HG02840 (cell line): ENCODE results near the gene RPL10L.

ENCODE experiments used
- ATAC-seq: cut with Tn5 transposase; IDR thresholded peaks from one replicate; pipeline ENCODE4 v1.9.1; 2021; ENCODE audit warnings: mild to moderate bottlenecking, moderate library complexity, moderate number of reproducible peaks; ENCODE audit not compliant: unreplicated experiment, low FRiP score

RPL10L gene

GRCh38 chr14:46651526-46652144, at the start of gene RPL10L:
TSS of gene RPL10L (minus strand) at chr14:46651781. CDS start at chr14:46651736, 45 bp downstream.
- ATAC-seq, result no peak

GRCh38 chr14:46691819-46692218, 40.2 kb upstream of the RPL10L start:
- no peak for ATAC-seq

- no peak for ATAC-seq
Observed at GRCh38 chr14:46686652-46687051, 35.1 kb upstream of the RPL10L start.

GRCh38 chr14:46672128-46672527, 20.5 kb upstream of the RPL10L start:
- no peak for ATAC-seq

- no peak for ATAC-seq
Observed at GRCh38 chr14:46663382-46663781, 11.8 kb upstream of the RPL10L start.

- ATAC-seq, result no peak
Observed at GRCh38 chr14:46661728-46662127, 10.1 kb upstream of the RPL10L start.

- no peak for ATAC-seq
Observed at GRCh38 chr14:46653031-46653755, 1.6 kb upstream of the RPL10L start.

GRCh38 chr14:46646796-46647195, 4.8 kb downstream of the RPL10L start:
- ATAC-seq, result no peak

- ATAC-seq, result no peak
Observed at GRCh38 chr14:46626876-46627275, 24.7 kb downstream of the RPL10L start.
